Measurements from ENCODE around the gene MAN2A1.
A peak's percentile ranks its signal among the peaks of the same experiment; 100 is the strongest.

The MAN2A1 gene

DNA sequence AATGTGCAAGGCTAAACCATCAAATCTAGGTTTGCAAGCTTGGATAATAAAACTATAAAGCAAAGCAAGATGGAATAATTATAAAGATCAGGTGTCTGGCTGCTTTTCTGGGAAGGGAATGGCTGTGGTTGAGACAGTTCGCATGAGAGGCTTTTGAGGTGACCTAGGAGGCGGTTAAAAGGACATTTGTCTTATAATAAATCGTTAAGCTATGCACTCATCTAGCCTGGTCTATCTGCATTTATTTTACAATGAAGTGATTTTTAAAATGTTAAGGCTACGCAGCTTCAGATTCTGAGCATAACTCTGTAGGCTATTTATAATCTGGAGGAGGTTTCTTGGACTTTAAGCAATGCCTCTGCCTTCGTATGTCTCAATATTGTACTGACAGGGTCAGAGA is 29.4 kb upstream of the MAN2A1 start:
- H3K4me1 Mint-ChIP-seq (ENCODE audit: low read depth in 2 of 2) = peaks cover 4 to 16% of the 10 kb centered on the region in 2 donors
- H3K27ac Mint-ChIP-seq = no peak overlapping the region
- no peaks in the 10 kb centered on the region for H3K36me3 Mint-ChIP-seq (ENCODE audit: insufficient read depth)
- DNase-seq = no peak
- peaks cover 6 to 9% of the 10 kb centered on the region in 2 donors for H3K27me3 Mint-ChIP-seq
- H3K9me3 Mint-ChIP-seq = no peaks in the 10 kb centered on the region
- no peak for ATAC-seq (replicated peaks)
- H3K4me3 Mint-ChIP-seq = no peak overlapping the region

DNA sequence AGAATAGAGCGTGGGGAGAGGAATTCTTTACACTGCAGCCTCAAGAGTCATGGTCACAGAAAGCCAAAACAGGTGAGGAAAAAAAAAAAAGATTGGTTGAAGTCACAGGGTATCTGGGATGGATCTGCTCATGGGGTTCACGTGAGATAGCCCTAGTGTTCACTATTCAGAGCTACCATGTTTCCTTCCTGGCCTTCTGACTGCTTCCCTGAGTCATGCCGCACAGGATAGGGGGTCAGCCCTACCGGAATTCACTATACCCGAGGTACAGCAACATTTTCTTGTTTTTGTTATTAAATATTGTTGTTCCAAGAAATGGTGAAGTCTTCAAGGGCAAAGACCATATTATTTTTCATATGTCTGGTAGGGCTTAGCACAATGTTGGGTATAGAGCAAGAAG is 21.5 kb upstream of the MAN2A1 start:
- Mint-ChIP-seq H3K4me3 (no peak overlapping the region), H3K9me3 (no peaks in the 10 kb centered on the region), H3K4me1 (ENCODE audit: low read depth in 2 of 2) (no peaks in the 10 kb centered on the region), H3K36me3 (ENCODE audit: insufficient read depth) (no peaks in the 10 kb centered on the region), H3K27me3 (peaks cover 35 to 57% of the 10 kb centered on the region in 2 donors), H3K27ac (no peak overlapping the region)
- no peak for ATAC-seq (replicated peaks)
- no peak for DNase-seq

DNA sequence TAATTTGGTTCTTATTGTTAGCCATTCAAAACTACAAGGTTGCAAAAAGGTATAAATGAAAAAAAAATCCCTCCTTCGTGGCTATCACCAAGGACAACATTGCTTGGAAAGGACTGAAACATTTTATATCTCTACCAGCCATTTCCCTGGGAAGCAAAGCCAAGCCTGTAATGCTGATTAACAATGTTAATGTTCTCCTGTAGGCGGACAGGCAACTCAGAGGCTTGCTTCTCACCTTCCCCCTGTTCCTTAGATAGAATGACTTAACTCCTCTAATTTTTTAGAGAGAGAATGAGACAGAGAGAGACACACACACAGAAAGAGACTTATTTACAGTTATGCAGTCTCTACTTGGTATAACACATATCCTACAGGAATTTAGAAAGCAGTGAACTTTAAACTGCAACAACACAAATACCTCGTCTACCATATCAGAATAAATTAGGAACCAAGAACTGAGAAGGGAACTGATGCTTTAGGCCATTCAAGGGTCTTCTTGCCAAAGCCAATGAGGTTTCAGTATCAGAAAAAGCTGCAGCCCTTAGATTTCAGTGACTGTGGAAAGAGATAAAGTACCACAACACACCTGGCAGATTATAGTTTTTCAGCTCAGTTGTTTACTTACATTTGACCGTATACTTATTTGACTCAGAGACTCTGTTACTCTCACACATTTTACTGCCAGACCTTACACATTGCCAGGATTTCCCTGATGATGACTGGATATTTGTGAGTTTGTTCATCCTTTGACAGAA is 20.9 kb upstream of the MAN2A1 start:
- ATAC-seq (replicated peaks) (no peak), DNase-seq (no peak)
- Mint-ChIP-seq H3K27me3 (peaks cover 35 to 63% of the 10 kb centered on the region in 2 donors), H3K27ac (no peak overlapping the region), H3K4me3 (no peak overlapping the region), H3K36me3 (ENCODE audit: insufficient read depth) (no peaks in the 10 kb centered on the region), H3K4me1 (ENCODE audit: low read depth in 2 of 2) (no peaks in the 10 kb centered on the region), H3K9me3 (no peaks in the 10 kb centered on the region)

DNA sequence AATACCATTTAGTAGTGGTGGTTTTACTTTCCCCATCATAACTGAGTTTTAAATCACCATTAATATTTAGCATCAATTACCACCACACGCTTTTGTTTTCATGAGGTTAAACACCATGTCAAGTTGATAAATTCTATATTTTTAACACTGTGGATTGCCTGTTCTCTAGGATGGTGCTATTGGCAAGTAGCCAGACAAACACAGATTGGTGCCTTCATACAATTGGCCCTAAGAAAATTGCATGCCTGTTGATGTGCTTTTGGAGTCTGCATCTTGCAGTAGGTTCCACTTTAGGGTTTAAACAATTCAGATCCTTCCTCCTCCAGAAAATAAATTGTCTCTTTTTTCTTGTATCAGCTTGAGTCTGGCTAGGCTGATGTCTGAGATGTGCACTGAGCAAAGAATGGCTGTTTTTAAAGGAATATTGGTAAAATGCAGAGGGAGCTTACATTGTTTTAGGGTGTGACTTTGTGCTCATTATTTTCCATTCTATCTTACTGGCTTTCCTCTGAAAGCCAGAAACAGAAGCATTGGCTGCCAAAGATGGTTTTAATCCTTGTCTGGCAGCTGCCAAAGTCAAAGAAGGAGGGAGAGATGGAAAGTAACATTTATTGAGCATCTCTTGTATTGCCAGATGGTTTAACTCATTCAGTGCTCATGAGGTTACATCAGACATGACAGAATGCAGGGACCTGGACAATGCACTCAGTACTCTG is 19.6 kb upstream of the MAN2A1 start:
- H3K36me3 Mint-ChIP-seq (ENCODE audit: insufficient read depth) = no peaks in the 10 kb centered on the region
- no peak overlapping the region for H3K27ac Mint-ChIP-seq
- no peak overlapping the region for H3K4me3 Mint-ChIP-seq
- ATAC-seq (replicated peaks) = no peak
- no peaks in the 10 kb centered on the region for H3K9me3 Mint-ChIP-seq
- no peak for DNase-seq
- no peaks in the 10 kb centered on the region for H3K4me1 Mint-ChIP-seq (ENCODE audit: low read depth in 2 of 2)
- H3K27me3 Mint-ChIP-seq = peaks cover 44 to 76% of the 10 kb centered on the region in 2 donors

DNA sequence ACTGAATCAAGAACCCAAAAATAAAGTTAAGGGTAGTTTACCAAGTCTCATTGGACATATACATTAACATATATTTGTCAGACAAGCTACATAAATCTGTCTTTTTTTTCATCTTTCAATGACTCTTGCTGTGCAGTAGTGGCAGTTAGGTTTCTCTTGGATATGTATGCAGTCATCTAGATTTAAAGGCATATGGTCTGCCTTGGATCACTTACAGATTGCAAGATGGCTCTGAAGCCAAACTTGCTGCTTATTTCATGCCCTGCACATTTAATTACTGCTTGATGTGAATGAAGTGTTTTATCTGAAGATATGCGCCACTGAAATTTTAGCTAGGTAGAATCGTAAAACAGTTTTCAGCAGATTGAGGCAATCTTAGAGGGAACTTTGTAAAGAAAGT is 18.6 kb upstream of the MAN2A1 start:
- DNase-seq (no peak), ATAC-seq (replicated peaks) (no peak)
- H3K27ac Mint-ChIP-seq = no peak overlapping the region
- H3K36me3 Mint-ChIP-seq (ENCODE audit: insufficient read depth) = no peaks in the 10 kb centered on the region
- H3K9me3 Mint-ChIP-seq = no peaks in the 10 kb centered on the region
- H3K4me3 Mint-ChIP-seq = no peak overlapping the region
- no peaks in the 10 kb centered on the region for H3K4me1 Mint-ChIP-seq (ENCODE audit: low read depth in 2 of 2)
- peaks cover 54 to 86% of the 10 kb centered on the region in 2 donors for H3K27me3 Mint-ChIP-seq

DNA sequence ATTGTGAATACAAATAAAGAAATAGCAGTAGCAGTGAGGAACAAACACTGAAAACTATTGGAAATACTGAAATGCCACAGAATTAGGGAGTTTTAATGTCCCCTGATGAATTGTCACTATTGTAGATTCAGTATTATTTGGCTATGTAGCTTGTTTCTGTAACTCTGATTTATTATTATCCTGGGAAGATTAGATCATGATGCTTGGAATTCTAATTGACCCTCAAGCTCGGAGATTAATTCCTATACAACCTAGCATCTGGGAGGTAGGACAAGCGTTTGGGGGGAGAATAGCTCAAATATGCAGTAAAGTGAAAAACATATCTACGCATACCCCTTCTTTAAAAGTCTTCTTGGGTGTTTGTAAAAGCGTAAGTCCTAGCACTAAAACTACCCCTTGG is 15.1 kb upstream of the MAN2A1 start:
- no peaks in the 10 kb centered on the region for H3K9me3 Mint-ChIP-seq
- DNase-seq (no peak), ATAC-seq (replicated peaks) (no peak)
- peaks cover 68 to 78% of the 10 kb centered on the region in 2 donors for H3K27me3 Mint-ChIP-seq
- H3K4me3 Mint-ChIP-seq = no peak overlapping the region
- H3K4me1 Mint-ChIP-seq (ENCODE audit: low read depth in 2 of 2) = no peaks in the 10 kb centered on the region
- H3K36me3 Mint-ChIP-seq (ENCODE audit: insufficient read depth) = no peaks in the 10 kb centered on the region
- H3K27ac Mint-ChIP-seq = no peak overlapping the region

DNA sequence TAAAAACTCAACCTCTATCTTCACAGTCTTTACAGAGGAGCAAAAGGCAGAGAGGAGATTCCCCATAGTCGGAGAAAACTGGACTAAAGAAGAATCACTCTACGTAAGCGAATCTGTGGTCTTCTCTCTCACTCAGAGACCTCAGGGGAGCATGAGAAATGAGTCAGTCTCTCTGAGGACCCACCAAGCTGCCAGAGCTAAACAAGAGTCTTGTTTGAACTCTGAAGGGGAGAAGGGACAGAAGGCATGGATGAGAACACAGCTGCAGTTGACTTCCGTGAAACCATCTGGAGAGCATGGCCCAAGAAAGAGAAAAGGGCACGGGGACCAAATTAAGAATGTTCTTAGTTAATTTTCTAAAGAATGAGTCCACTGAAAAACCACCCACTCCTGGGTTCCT is 12.8 kb upstream of the MAN2A1 start:
- ATAC-seq (replicated peaks) = no peak
- H3K4me3 Mint-ChIP-seq = no peak overlapping the region
- DNase-seq = no peak
- H3K36me3 Mint-ChIP-seq (ENCODE audit: insufficient read depth) = no peaks in the 10 kb centered on the region
- no peaks in the 10 kb centered on the region for H3K9me3 Mint-ChIP-seq
- peaks cover 49 to 55% of the 10 kb centered on the region in 2 donors for H3K27me3 Mint-ChIP-seq
- no peak overlapping the region for H3K27ac Mint-ChIP-seq
- no peaks in the 10 kb centered on the region for H3K4me1 Mint-ChIP-seq (ENCODE audit: low read depth in 2 of 2)

DNA sequence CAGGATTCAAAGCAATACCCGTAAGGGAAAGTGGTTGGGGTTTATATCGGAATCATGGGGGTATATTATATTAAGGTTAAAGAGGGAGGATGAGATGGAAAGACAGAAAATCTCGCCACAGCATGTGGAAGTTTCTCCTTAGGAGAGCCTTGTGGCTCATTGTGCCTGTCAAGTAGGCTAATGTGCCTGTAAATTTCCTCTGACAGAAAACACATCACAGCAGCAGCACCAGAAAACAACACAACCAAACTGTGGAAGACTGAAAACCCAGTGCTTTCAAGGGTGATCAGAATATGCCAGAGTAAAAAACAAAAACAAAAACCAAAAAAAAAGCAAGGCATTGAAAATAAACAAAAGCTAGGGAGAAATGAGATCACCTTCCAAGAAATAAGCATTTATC is 11.3 kb upstream of the MAN2A1 start:
- H3K27ac Mint-ChIP-seq = peak overlapping the region in 1 of 2 donors; percentile 41
- H3K9me3 Mint-ChIP-seq = no peaks in the 10 kb centered on the region
- H3K4me1 Mint-ChIP-seq (ENCODE audit: low read depth in 2 of 2) = no peaks in the 10 kb centered on the region
- no peak for ATAC-seq (replicated peaks)
- no peak overlapping the region for H3K4me3 Mint-ChIP-seq
- no peak for DNase-seq
- H3K27me3 Mint-ChIP-seq = peaks cover 40 to 43% of the 10 kb centered on the region in 2 donors
- no peaks in the 10 kb centered on the region for H3K36me3 Mint-ChIP-seq (ENCODE audit: insufficient read depth)

DNA sequence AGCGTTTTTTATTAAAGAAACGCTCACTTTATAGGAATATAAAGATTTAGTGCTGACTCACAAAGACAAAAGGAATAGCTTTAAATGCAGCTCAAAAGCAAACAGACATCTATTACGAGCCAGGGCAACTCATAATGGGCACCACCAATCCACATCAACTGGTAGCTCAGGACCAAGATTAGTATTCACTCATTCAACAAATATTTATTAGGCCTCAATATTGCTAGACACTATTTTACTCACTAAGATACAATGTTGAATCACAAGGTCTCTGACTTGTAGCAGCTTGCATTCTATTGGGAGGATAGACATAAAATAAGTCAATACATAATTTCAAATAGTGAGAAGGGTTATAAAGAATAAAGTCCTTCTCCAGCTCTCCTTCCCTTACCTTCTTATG is 8.0 kb upstream of the MAN2A1 start:
- no peak overlapping the region for H3K27ac Mint-ChIP-seq

DNA sequence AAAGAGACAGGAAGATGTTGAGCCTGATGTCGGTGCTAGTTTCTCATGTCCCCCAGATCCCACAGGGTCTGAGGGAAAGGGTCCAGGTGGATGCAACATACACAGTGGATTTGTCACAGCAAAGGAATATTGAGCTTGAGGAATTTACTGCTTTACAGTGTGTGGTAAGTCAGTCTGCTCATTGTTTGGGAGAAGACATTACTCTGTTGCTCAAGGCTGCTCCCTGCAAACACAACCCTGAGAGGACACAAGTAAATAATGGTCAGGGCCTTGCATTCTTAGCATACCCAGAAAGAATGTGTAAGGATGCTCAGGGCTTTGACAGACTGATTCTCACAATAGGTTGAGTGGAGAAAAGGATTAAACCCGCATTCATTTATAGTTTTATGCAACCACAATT is 7.3 kb upstream of the MAN2A1 start:
- Mint-ChIP-seq H3K4me3 (no peak overlapping the region), H3K9me3 (no peaks in the 10 kb centered on the region), H3K36me3 (ENCODE audit: insufficient read depth) (no peaks in the 10 kb centered on the region), H3K27ac (no peak overlapping the region), H3K27me3 (peaks cover 11 to 18% of the 10 kb centered on the region in 2 donors), H3K4me1 (ENCODE audit: low read depth in 2 of 2) (no peaks in the 10 kb centered on the region)
- no peak for DNase-seq
- no peak for ATAC-seq (replicated peaks)

More for the DNA sequence above, 8.0 kb upstream of the MAN2A1 start:
- Mint-ChIP-seq H3K27me3 (peaks cover 17 to 24% of the 10 kb centered on the region in 2 donors), H3K9me3 (no peaks in the 10 kb centered on the region), H3K4me3 (no peak overlapping the region), H3K4me1 (ENCODE audit: low read depth in 2 of 2) (no peaks in the 10 kb centered on the region), H3K36me3 (ENCODE audit: insufficient read depth) (no peaks in the 10 kb centered on the region)
- no peak for DNase-seq
- ATAC-seq (replicated peaks) = no peak

DNA sequence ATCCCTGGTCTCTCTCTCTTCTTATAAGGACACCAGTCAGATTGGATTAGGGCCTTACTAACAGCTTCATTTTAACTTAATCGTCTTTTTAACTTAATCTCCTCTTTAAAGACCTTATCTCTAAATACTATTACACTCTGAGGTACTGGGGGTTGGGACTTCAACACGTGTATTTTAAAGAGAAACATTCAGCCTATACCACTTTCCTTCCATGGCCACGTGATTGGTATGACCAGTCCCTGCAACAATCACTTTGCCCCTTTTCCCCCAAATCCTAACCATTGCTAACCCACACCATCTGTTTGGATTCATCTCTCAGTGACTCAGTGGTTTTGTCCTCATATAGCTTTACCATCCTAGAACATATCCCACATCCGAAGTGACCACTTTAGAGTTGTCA is 3.8 kb upstream of the MAN2A1 start:
- Mint-ChIP-seq H3K27me3 (peaks cover 6 to 10% of the 10 kb centered on the region in 2 donors), H3K4me1 (ENCODE audit: low read depth in 2 of 2) (peaks cover 2 to 4% of the 10 kb centered on the region in 2 donors), H3K4me3 (no peak overlapping the region), H3K27ac (no peak overlapping the region), H3K36me3 (ENCODE audit: insufficient read depth) (peaks cover 15% of the 10 kb centered on the region), H3K9me3 (no peaks in the 10 kb centered on the region)
- ATAC-seq (replicated peaks) (no peak), DNase-seq (no peak)

DNA sequence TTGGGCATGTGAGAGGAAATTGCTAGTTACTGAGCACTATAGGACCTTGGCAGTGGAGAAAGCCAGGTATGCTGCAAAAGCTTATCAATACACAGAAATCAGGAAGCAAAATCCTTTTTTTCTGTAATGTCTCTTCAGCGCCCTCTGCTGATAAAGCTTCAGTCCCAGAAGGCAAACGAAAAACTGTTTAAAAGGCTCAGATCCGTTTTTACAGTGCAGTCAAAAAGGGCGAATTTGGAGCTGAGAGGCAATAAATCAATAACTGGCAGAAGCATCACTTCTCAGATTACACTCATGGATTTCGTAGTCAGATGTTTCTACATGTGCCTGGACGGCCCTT is 1.1 kb upstream of the MAN2A1 start:
- H3K9me3 Mint-ChIP-seq = no peaks in the 10 kb centered on the region
- ATAC-seq (replicated peaks) (no peak), DNase-seq (peak in 1 of 3 experiments; percentile 20)

DNA sequence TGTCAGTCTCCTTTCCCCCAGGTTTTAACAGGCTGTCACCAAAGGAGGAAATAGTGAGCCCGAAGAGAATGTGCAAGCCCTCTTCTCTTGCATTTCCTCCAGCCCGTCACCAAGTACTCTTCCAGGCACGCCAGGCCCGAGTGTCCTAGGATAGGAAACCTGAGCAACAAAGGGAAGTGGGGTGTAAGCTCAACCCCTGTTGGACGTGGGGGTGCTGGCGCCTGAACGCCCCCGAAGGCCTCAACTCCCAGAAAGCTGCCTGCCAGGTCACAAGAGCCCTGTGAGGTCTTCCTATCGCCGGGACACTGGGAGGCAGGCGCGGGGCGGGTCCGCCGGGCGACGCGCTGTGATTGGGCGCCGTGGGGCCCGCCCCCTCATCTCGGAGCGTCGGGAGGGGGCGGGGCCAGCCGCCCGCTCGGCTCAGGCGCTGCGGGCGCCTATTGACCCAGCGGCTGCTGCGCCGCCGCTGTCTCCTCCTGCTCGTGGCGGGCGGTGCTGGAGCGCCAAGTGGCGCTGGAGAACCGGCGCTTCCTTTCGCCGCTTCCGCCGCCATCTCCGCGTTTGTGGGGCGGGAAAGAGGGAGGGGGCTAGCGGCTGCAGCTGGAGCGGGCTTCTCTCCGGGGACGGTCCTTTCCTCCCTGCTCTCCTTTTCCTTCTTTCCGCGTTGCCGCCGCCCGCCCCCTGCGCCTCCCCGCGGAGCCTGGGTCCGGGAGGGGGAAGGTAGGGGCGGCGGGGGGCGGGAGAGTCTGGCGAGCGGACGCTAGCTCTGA is 572 bp upstream of the MAN2A1 start:
- no peaks in the 10 kb centered on the region for H3K9me3 Mint-ChIP-seq
- H3K27ac Mint-ChIP-seq = peak overlapping the region; percentile 78 to 84
- peaks cover 20% of the 10 kb centered on the region for H3K36me3 Mint-ChIP-seq (ENCODE audit: insufficient read depth)
- H3K4me3 Mint-ChIP-seq = peak overlapping the region; percentile 80 to 86
- peak; percentile 74 for ATAC-seq (replicated peaks)
- peak; percentile 64 to 71 (median 65) for DNase-seq
- peaks cover 33 to 35% of the 10 kb centered on the region in 2 donors for H3K4me1 Mint-ChIP-seq (ENCODE audit: low read depth in 2 of 2)
- H3K27me3 Mint-ChIP-seq = peaks cover 6 to 10% of the 10 kb centered on the region in 2 donors

More for the DNA sequence above, 1.1 kb upstream of the MAN2A1 start:
- peaks cover 19% of the 10 kb centered on the region for H3K36me3 Mint-ChIP-seq (ENCODE audit: insufficient read depth)
- peak overlapping the region; percentile 80 to 86 for H3K4me3 Mint-ChIP-seq
- H3K4me1 Mint-ChIP-seq (ENCODE audit: low read depth in 2 of 2) = peaks cover 27 to 30% of the 10 kb centered on the region in 2 donors
- peak overlapping the region; percentile 78 to 84 for H3K27ac Mint-ChIP-seq
- peaks cover 6 to 10% of the 10 kb centered on the region in 2 donors for H3K27me3 Mint-ChIP-seq
